K562 (cell line): ENCODE measurements around the gene HDAC10. TPM values are rescaled to one million over a fixed set of nuclear protein-coding genes. Genes with fewer than 3 reads are reported as not detected.
A peak's percentile ranks its signal among the peaks of the same experiment; 100 is the strongest.

Experiments
- ATAC-seq: fragments of 200-7000 bp; cut with Tn5 transposase; 3 replicates; pipeline ENCODE4 v1.9.1; 2020; ENCODE audit warnings: moderate library complexity
- BruUV-seq: library from RNA; stranded (reverse); fragments of 400-500 nt; replicated peaks from 2 replicates; lab custom pipeline; 2021; lab: Mats Ljungman, UMichigan
- CTCF ChIA-PET: fragments of 300-600 bp; formaldehyde crosslinking; extraction: SDS; loops from one replicate; lab custom pipeline; 2021; ENCODE audit warnings: low intra/inter-chr PET ratio; lab: Yijun Ruan, JAX
- POLR2A ChIA-PET: fragments of 300-600, 350-650 bp; sonication (Branson Sonifier 250); formaldehyde crosslinking; extraction: SDS; loops from one replicate; lab custom pipeline; 2021; ENCODE audit warnings: antibody characterized with exemption, inconsistent platforms; lab: Yijun Ruan, JAX
- DNase-seq, 4 experiments: peaks; one replicate each; pipeline versions ENCODE4 v3.0.0 to v3.0.0-alpha.2; 2011 to 2018; ENCODE audit warnings: low spot score in 3 of 4, mixed read lengths in 3 of 4; ENCODE audit errors: extremely low read depth in 1 of 4
- FAIRE-seq: peaks from 2 replicates; lab custom pipeline; 2011; peaks lifted over from hg19 to GRCh38; lab: Jason Lieb, UNC
- H2AFZ ChIP-seq: 2 replicates; pipeline ENCODE4 v1.6.0; 2011; ENCODE audit warnings: low read depth, low read length, control low read depth, inconsistent platforms
- H3K27ac ChIP-seq: fragments of 200-600 bp; 3 replicates; pipeline ENCODE4 v1.8.0; 2011; ENCODE audit warnings: low read depth, mild to moderate bottlenecking, control low read depth, inconsistent platforms, low read length, moderate library complexity, mixed read lengths; ENCODE audit errors: extremely low read depth
- H3K27me3 ChIP-seq, 2 experiments: fragments of 300-600 bp in 1 of 2; 2 replicates in 1 of 2; 3 replicates in 1 of 2; pipeline versions ENCODE4 v1.6.0 to v1.8.0; 2011; ENCODE audit warnings: inconsistent platforms in 2 of 2, low read length in 2 of 2, mild to moderate bottlenecking in 1 of 2, mixed read lengths in 1 of 2, moderate library complexity in 1 of 2; ENCODE audit not compliant: control insufficient read depth in 2 of 2, insufficient read depth in 2 of 2
- H3K36me3 ChIP-seq: fragments of 300-600 bp; 3 replicates; pipeline ENCODE4 v1.8.0; 2011; ENCODE audit warnings: mild to moderate bottlenecking, low read length, inconsistent platforms; ENCODE audit not compliant: control insufficient read depth, insufficient read depth
- H3K4me1 ChIP-seq, 2 experiments: fragments of 200-600 bp in 1 of 2; replicated peaks in 1 of 2; 2 replicates in 1 of 2; 3 replicates in 1 of 2; pipeline versions ENCODE4 v1.5.1 to v1.8.0; 2011; ENCODE audit warnings: inconsistent platforms in 2 of 2, low read length in 2 of 2, mild to moderate bottlenecking in 1 of 2, mixed read lengths in 1 of 2, moderate library complexity in 1 of 2; ENCODE audit not compliant: control insufficient read depth in 2 of 2, insufficient read depth in 2 of 2
- H3K4me2 ChIP-seq: 2 replicates; pipeline ENCODE4 v1.6.1; 2011; ENCODE audit warnings: low read length, control low read depth, inconsistent platforms, mixed read lengths; ENCODE audit not compliant: insufficient read depth
- H3K4me3 ChIP-seq: fragments of 200-600 bp; sonication (generic), shearing (Covaris generic); 2 replicates; pipeline ENCODE4 v1.5.1; 2016; ENCODE audit warnings: control low read depth, inconsistent platforms
- H3K79me2 ChIP-seq: fragments of 200-600 bp; 3 replicates; pipeline ENCODE4 v1.8.0; 2011; ENCODE audit warnings: low read length, inconsistent platforms; ENCODE audit not compliant: control insufficient read depth, insufficient read depth
- H3K9ac ChIP-seq, 2 experiments: 2 replicates each; pipeline versions ENCODE4 v1.6.0 to v1.6.1; 2011; ENCODE audit warnings: low read depth in 2 of 2, low read length in 2 of 2, control low read depth in 1 of 2, inconsistent platforms in 1 of 2, mild to moderate bottlenecking in 1 of 2, mixed read lengths in 1 of 2; ENCODE audit not compliant: insufficient read depth in 1 of 2
- H3K9me1 ChIP-seq: one replicate; pipeline ENCODE4 v1.6.0; 2011; ENCODE audit warnings: inconsistent platforms, mild to moderate bottlenecking, low read length, moderate library complexity; ENCODE audit not compliant: control insufficient read depth, insufficient read depth
- H3K9me3 ChIP-seq: replicated peaks from 2 replicates; pipeline ENCODE4 v1.5.1; 2011; ENCODE audit warnings: low read depth, low read length, inconsistent platforms; ENCODE audit not compliant: control insufficient read depth, insufficient read depth
- H4K20me1 ChIP-seq: replicated peaks from 2 replicates; pipeline ENCODE4 v1.6.1; 2011; ENCODE audit warnings: low read length, inconsistent platforms, mixed read lengths; ENCODE audit not compliant: control insufficient read depth, insufficient read depth
- ATF1 ChIP-seq, 2 experiments: fragments of 450-650 bp in 1 of 2; IDR thresholded peaks; 2 replicates each; pipeline ENCODE4 v1.6.1; 2016; ENCODE audit warnings: missing compliant biosample characterization in 1 of 2, missing genetic modification characterization in 1 of 2
- C11orf30 ChIP-seq: fragments of 450-650 bp; IDR thresholded peaks from 2 replicates; pipeline ENCODE4 v1.6.1; 2016; ENCODE audit warnings: low read depth, mild to moderate bottlenecking
- DLX4 ChIP-seq: fragments of 250-450 bp; sonication (Bioruptor Pico); IDR thresholded peaks from 2 replicates; pipeline ENCODE4 v1.6.1; 2021; ENCODE audit warnings: mild to moderate bottlenecking
- KDM4B ChIP-seq, 2 experiments: fragments of 450-650 bp in 1 of 2; sonication (generic) in 1 of 2; IDR thresholded peaks; 2 replicates each; pipeline ENCODE4 v1.6.1; 2016 to 2017; ENCODE audit warnings: borderline replicate concordance in 2 of 2, antibody characterized with exemption in 1 of 2, low read depth in 1 of 2, mild to moderate bottlenecking in 1 of 2
- L3MBTL2 ChIP-seq: fragments of 450-650 bp; IDR thresholded peaks from 2 replicates; pipeline ENCODE4 v1.6.1; 2016; ENCODE audit warnings: mild to moderate bottlenecking, moderate library complexity
- NR2F6 ChIP-seq: fragments of 450-650 bp; formaldehyde crosslinking; IDR thresholded peaks from 2 replicates; pipeline ENCODE4 v1.4.0; 2020; ENCODE audit warnings: mild to moderate bottlenecking
- POLR2AphosphoS2 ChIP-seq: IDR thresholded peaks from 2 replicates; pipeline ENCODE4 v1.6.1; 2012; ENCODE audit warnings: low read length, improper control_type of control experiment
- POLR2G ChIP-seq: fragments of 200-400 bp; formaldehyde crosslinking; IDR thresholded peaks from 2 replicates; pipeline ENCODE4 v1.6.1; 2017; ENCODE audit warnings: low read depth, mild to moderate bottlenecking, antibody characterized with exemption, low read length, moderate library complexity
- RAD51 ChIP-seq: fragments of 450-650 bp; IDR thresholded peaks from 2 replicates; pipeline ENCODE4 v1.7.1; 2016; ENCODE audit warnings: low read depth, mild to moderate bottlenecking, borderline replicate concordance
- RBM14 ChIP-seq: fragments of 200-400 bp; formaldehyde crosslinking; IDR thresholded peaks from 2 replicates; pipeline ENCODE4 v1.6.1; 2018; ENCODE audit warnings: low read depth, mild to moderate bottlenecking, low read length, moderate library complexity, borderline replicate concordance; ENCODE audit not compliant: insufficient read depth
- ZNF121 ChIP-seq: sonication (generic); formaldehyde crosslinking; conservative IDR thresholded peaks from 2 replicates; pipeline ENCODE4 v1.8.0; 2022; ENCODE audit warnings: missing genetic modification reagents
- ZNF512 ChIP-seq: IDR thresholded peaks from 2 replicates; pipeline ENCODE4 v1.6.1; 2016; ENCODE audit warnings: missing genetic modification characterization, missing compliant biosample characterization
- ZNF740 ChIP-seq, 3 experiments: fragments of 200-800 bp in 1 of 3; sonication (Bioruptor generic) in 1 of 3; sonication (generic) in 1 of 3; formaldehyde crosslinking in 1 of 3; IDR thresholded peaks; 2 replicates each; pipeline versions ENCODE4 v1.6.1 to v1.8.0; 2016 to 2022; ENCODE audit warnings: mild to moderate bottlenecking in 2 of 3, missing compliant biosample characterization in 2 of 3, missing genetic modification characterization in 2 of 3, missing genetic modification reagents in 1 of 3
- WGBS: fragments of 100-300 bp; shearing (Covaris generic); methylation state at CpG from one replicate; pipeline ENCODE4 v1.1.6; 2016; ENCODE audit warnings: low coverage, mixed read lengths; ENCODE audit not compliant: insufficient coverage; ENCODE audit errors: missing lambda C conversion rate; 5-methylcytosine and 5-hydroxymethylcytosine counted together
- in situ Hi-C: fragments of 300-500 bp; cut with MboI; formaldehyde crosslinking; loops from 4 replicates; pipeline ENCODE4 v1.15.0; 2018; ENCODE audit warnings: inconsistent platforms, mixed read lengths
- intact Hi-C: fragments of 100-400 bp; cut with micrococcal nuclease; formaldehyde crosslinking; loops from 2 replicates; pipeline ENCODE4 v1.14.2; 2022
- polyA plus RNA-seq, 8 experiments: library from polyadenylated mRNA; depleted of rRNA in 4 of 8; stranded (reverse) in 5 of 8; unstranded in 3 of 8; fragments of >200 nt; fragmentation: Nextera tagmentation in 2 of 8; fragmentation: Illumina TruSeq in 1 of 8; extraction: Ambion mirVana in 2 of 8; extraction: Trizol in 1 of 8; gene quantifications; 2 replicates each; pipeline versions ENCODE4 v1.2.1 to v1.2.3, GENCODE V29; 2011 to 2014; ENCODE audit warnings: inconsistent platforms in 1 of 8, missing spikeins in 1 of 8
- total RNA-seq, 7 experiments: library from RNA; depleted of rRNA in 6 of 7; stranded (reverse); fragments of >200 nt in 6 of 7; fragmentation: Illumina TruSeq in 2 of 7; extraction: Trizol in 2 of 7; gene quantifications; 2 replicates each; pipeline versions ENCODE4 v1.2.1 to v1.2.3, GENCODE V29; 2011 to 2021; ENCODE audit warnings: low replicate concordance in 1 of 7
- TF ChIP-seq, protein P1 (sequence below): fragments of 200-800 bp; sonication (Bioruptor generic); IDR thresholded peaks from 2 replicates; pipeline ENCODE4 v1.6.1; 2017; ENCODE audit warnings: missing genetic modification characterization, missing compliant biosample characterization

Gene HDAC10
- total and polyA plus RNA-seq, 9 of the 15 experiments (the other 6 are each of a cell fraction or from before 2014, with no cell fraction given) = 0.10 to 44.2 (median 6.5) TPM

GRCh38 chr22:50245214-50246072, 5.6 kb downstream of the HDAC10 start:
- peak; percentile 23 for ATAC-seq
- TF ChIP-seq DLX4 = no peak
- 0 out of 2 replicates have a peak, but pooled peaks have one; percentile 20 for TF ChIP-seq POLR2G
- TF ChIP-seq, protein P1, sequence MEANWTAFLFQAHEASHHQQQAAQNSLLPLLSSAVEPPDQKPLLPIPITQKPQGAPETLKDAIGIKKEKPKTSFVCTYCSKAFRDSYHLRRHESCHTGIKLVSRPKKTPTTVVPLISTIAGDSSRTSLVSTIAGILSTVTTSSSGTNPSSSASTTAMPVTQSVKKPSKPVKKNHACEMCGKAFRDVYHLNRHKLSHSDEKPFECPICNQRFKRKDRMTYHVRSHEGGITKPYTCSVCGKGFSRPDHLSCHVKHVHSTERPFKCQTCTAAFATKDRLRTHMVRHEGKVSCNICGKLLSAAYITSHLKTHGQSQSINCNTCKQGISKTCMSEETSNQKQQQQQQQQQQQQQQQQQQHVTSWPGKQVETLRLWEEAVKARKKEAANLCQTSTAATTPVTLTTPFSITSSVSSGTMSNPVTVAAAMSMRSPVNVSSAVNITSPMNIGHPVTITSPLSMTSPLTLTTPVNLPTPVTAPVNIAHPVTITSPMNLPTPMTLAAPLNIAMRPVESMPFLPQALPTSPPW (CRISPR knock-in tag) = peak; percentile 38; the same call in 1 of the 2 replicates
- no peak; the same call in 1 of the 2 replicates for TF ChIP-seq C11orf30
- no peak for TF ChIP-seq NR2F6 (CRISPR knock-in tag)
- no peak for TF ChIP-seq ZNF512 (tag)
- TF ChIP-seq ATF1 (CRISPR knock-in tag; IDR thresholded peaks at IDR 0.05) = no peak
- TF ChIP-seq ATF1 (tag; IDR thresholded peaks at IDR 0.05) = peak; percentile 93; the same call in 1 of the 2 replicates
- no peak for TF ChIP-seq KDM4B (IDR thresholded peaks at IDR 0.05; ENCODE audit: borderline replicate concordance in 2 of 2, low read depth in 1 of 2)
- no peak for TF ChIP-seq ZNF740 (CRISPR knock-in tag; IDR thresholded peaks at IDR 0.05)
- TF ChIP-seq ZNF740 (tag; IDR thresholded peaks at IDR 0.05) = no peak
- no peak; the same call in 1 of the 2 replicates for TF ChIP-seq POLR2AphosphoS2
- TF ChIP-seq L3MBTL2 = peak; percentile 4
- TF ChIP-seq ZNF121 (CRISPR knock-in tag) = no peak
- TF ChIP-seq RBM14 = no peak
- TF ChIP-seq RAD51 = no peak

More at GRCh38 chr22:50245214-50246072, 5.6 kb downstream of the HDAC10 start:
- in situ Hi-C loops = no loop called here
- Histone ChIP-seq H3K9me3 (no peaks in the 10 kb centered on the region), H3K36me3 (peaks cover 37% of the 10 kb centered on the region; the same call in 2 of the 3 replicates), H3K79me2 (peaks cover 68% of the 10 kb centered on the region), H3K4me2 (peak overlapping the region; percentile 79), H3K9me1 (no peaks in the 10 kb centered on the region), H3K27ac (peak overlapping the region; percentile 81), H4K20me1 (peaks cover 11% of the 10 kb centered on the region), H3K4me3 (peak overlapping the region; percentile 76), H2AFZ (peak overlapping the region; percentile 77), H3K4me1 (peaks cover 9 to 65% of the 10 kb centered on the region in 2 experiments), H3K27me3 (no peaks in the 10 kb centered on the region), H3K9ac (peak overlapping the region; percentile 80 to 93)
- ChIA-PET CTCF (no interaction called here), POLR2A (interaction anchor here (0.8 kb wide), 1 partner anchor 11 kb away, joined by 3 read pairs; no protein-coding TSS in a partner anchor)
- WGBS = 14% methylated on average over 16 of the region's 53 CpGs
- BruUV-seq = TSS peak; percentile 80
- FAIRE-seq (no peak), DNase-seq (peak in 2 of 4 experiments; percentile 59 to 64)
- intact Hi-C loops = no loop called here
